ENCODE results near the gene TARP.

The TARP gene

GRCh38 chr7:38211486-38211885, 62.0 kb downstream of the TARP start:
- intact Hi-C loops (cut with micrococcal nuclease) = no loop called here

More at GRCh38 chr7:38211486-38211885, 62.0 kb downstream of the TARP start:
- peaks cover 64% of the 10 kb centered on the region for H3K36me3 Mint-ChIP-seq (ENCODE audit: low read depth)
- H3K4me3 Mint-ChIP-seq = no peak overlapping the region
- H3K4me1 Mint-ChIP-seq (ENCODE audit: low read depth) = peaks cover 11% of the 10 kb centered on the region
- no peak overlapping the region for H3K27ac Mint-ChIP-seq
- no peaks in the 10 kb centered on the region for H3K9me3 Mint-ChIP-seq
- no peaks in the 10 kb centered on the region for H3K27me3 Mint-ChIP-seq
